Measurements from ENCODE around the gene ADAMTS3. TPM values are rescaled to one million over a fixed set of nuclear protein-coding genes. Genes with fewer than 3 reads are reported as not detected.
A peak's percentile ranks its signal among the peaks of the same experiment; 100 is the strongest.

Gene ADAMTS3
- 2.2 and 2.7 TPM in 2 replicates for total RNA-seq (2014; rRNA removed; shearing (Covaris generic); ENCODE audit: low replicate concordance)

- in situ Hi-C loops (cut with HindIII; ENCODE audit: low pct_unique_long_range_greater_than_20kb, low sequenced_read_pairs) = no loop called here
- peak; percentile 85 for DNase-seq (ENCODE audit: low read depth)
Observed at GRCh38 chr4:72568959-72569718, at the start of gene ADAMTS3. Gene ADAMTS3 (minus strand): TSS chr4:72569221. CDS start chr4:72568762, 459 bp downstream.

- DNase-seq (ENCODE audit: low read depth) = no peak
- in situ Hi-C loops (cut with HindIII; ENCODE audit: low pct_unique_long_range_greater_than_20kb, low sequenced_read_pairs) = no loop called here
Observed at GRCh38 chr4:72613959-72614358, 44.9 kb upstream of the ADAMTS3 start.

- no peak for DNase-seq (ENCODE audit: low read depth)
- in situ Hi-C loops (cut with HindIII; ENCODE audit: low pct_unique_long_range_greater_than_20kb, low sequenced_read_pairs) = no loop called here
Observed at GRCh38 chr4:72606751-72607150, 37.7 kb upstream of the ADAMTS3 start.

GRCh38 chr4:72604324-72604723 is 35.3 kb upstream of the ADAMTS3 start:
- in situ Hi-C loops (cut with HindIII; ENCODE audit: low pct_unique_long_range_greater_than_20kb, low sequenced_read_pairs) = no loop called here
- DNase-seq (ENCODE audit: low read depth) = peak; percentile 5

- in situ Hi-C loops (cut with HindIII; ENCODE audit: low pct_unique_long_range_greater_than_20kb, low sequenced_read_pairs) = no loop called here
- no peak for DNase-seq (ENCODE audit: low read depth)
Observed at GRCh38 chr4:72602396-72603376, 33.7 kb upstream of the ADAMTS3 start.

- no peak for DNase-seq (ENCODE audit: low read depth)
- in situ Hi-C loops (cut with HindIII; ENCODE audit: low pct_unique_long_range_greater_than_20kb, low sequenced_read_pairs) = no loop called here
Observed at GRCh38 chr4:72591547-72592454, 22.8 kb upstream of the ADAMTS3 start.

GRCh38 chr4:72587334-72587733 is 18.3 kb upstream of the ADAMTS3 start:
- in situ Hi-C loops (cut with HindIII; ENCODE audit: low pct_unique_long_range_greater_than_20kb, low sequenced_read_pairs) = no loop called here
- DNase-seq (ENCODE audit: low read depth) = no peak

GRCh38 chr4:72582853-72583252 is 13.8 kb upstream of the ADAMTS3 start:
- in situ Hi-C loops (cut with HindIII; ENCODE audit: low pct_unique_long_range_greater_than_20kb, low sequenced_read_pairs) = no loop called here
- DNase-seq (ENCODE audit: low read depth) = no peak

GRCh38 chr4:72577211-72577610 is 8.2 kb upstream of the ADAMTS3 start:
- peak; percentile 88 for DNase-seq (ENCODE audit: low read depth)
- in situ Hi-C loops (cut with HindIII; ENCODE audit: low pct_unique_long_range_greater_than_20kb, low sequenced_read_pairs) = no loop called here

- DNase-seq (ENCODE audit: low read depth) = no peak
- in situ Hi-C loops (cut with HindIII; ENCODE audit: low pct_unique_long_range_greater_than_20kb, low sequenced_read_pairs) = no loop called here
Observed at GRCh38 chr4:72571337-72571736, 2.3 kb upstream of the ADAMTS3 start.

GRCh38 chr4:72569719-72570235 is 756 bp upstream of the ADAMTS3 start:
- in situ Hi-C loops (cut with HindIII; ENCODE audit: low pct_unique_long_range_greater_than_20kb, low sequenced_read_pairs) = no loop called here
- DNase-seq (ENCODE audit: low read depth) = no peak

- in situ Hi-C loops (cut with HindIII; ENCODE audit: low pct_unique_long_range_greater_than_20kb, low sequenced_read_pairs) = no loop called here
- peak; percentile 92 for DNase-seq (ENCODE audit: low read depth)
Observed at GRCh38 chr4:72567821-72568675, 973 bp downstream of the ADAMTS3 start.

- no peak for DNase-seq (ENCODE audit: low read depth)
- in situ Hi-C loops (cut with HindIII; ENCODE audit: low pct_unique_long_range_greater_than_20kb, low sequenced_read_pairs) = no loop called here
Observed at GRCh38 chr4:72567036-72567435, 2.0 kb downstream of the ADAMTS3 start.

- in situ Hi-C loops (cut with HindIII; ENCODE audit: low pct_unique_long_range_greater_than_20kb, low sequenced_read_pairs) = no loop called here
- DNase-seq (ENCODE audit: low read depth) = no peak
Observed at GRCh38 chr4:72566464-72566972, 2.5 kb downstream of the ADAMTS3 start.

GRCh38 chr4:72564789-72565188 is 4.2 kb downstream of the ADAMTS3 start:
- DNase-seq (ENCODE audit: low read depth) = no peak
- in situ Hi-C loops (cut with HindIII; ENCODE audit: low pct_unique_long_range_greater_than_20kb, low sequenced_read_pairs) = no loop called here

- no peak for DNase-seq (ENCODE audit: low read depth)
- in situ Hi-C loops (cut with HindIII; ENCODE audit: low pct_unique_long_range_greater_than_20kb, low sequenced_read_pairs) = no loop called here
Observed at GRCh38 chr4:72564184-72564583, 4.8 kb downstream of the ADAMTS3 start.

- in situ Hi-C loops (cut with HindIII; ENCODE audit: low pct_unique_long_range_greater_than_20kb, low sequenced_read_pairs) = no loop called here
- DNase-seq (ENCODE audit: low read depth) = no peak
Observed at GRCh38 chr4:72558655-72559054, 10.4 kb downstream of the ADAMTS3 start.

All from Caki2 (cell line).